HG03575 (cell line): ENCODE results near the gene EML1.
A peak's percentile ranks its signal among the peaks of the same experiment; 100 is the strongest.

Experiments used
- ATAC-seq: cut with Tn5 transposase; IDR thresholded peaks from one replicate; pipeline ENCODE4 v1.9.1; 2021; ENCODE audit not compliant: unreplicated experiment, insufficient number of reproducible peaks, low FRiP score; ENCODE audit errors: extremely low read depth

Gene EML1

GRCh38 chr14:99910337-99911309 is 117.4 kb downstream of the EML1 start:
- ATAC-seq, result no peak

GRCh38 chr14:99915305-99916090 is 122.3 kb downstream of the EML1 start:
- no peak for ATAC-seq

- ATAC-seq, result no peak
Measured at GRCh38 chr14:99916091-99916383, 122.8 kb downstream of the EML1 start.

GRCh38 chr14:99918781-99919180 is 125.6 kb downstream of the EML1 start:
- no peak for ATAC-seq

- ATAC-seq, result no peak
Measured at GRCh38 chr14:99921425-99921824, 128.2 kb downstream of the EML1 start.

GRCh38 chr14:99924379-99924778 is 131.2 kb downstream of the EML1 start:
- ATAC-seq, result no peak

GRCh38 chr14:99925471-99925870 is 132.3 kb downstream of the EML1 start:
- no peak for ATAC-seq

- ATAC-seq, result no peak
Measured at GRCh38 chr14:99928963-99929362, 135.8 kb downstream of the EML1 start.

- no peak for ATAC-seq
Measured at GRCh38 chr14:99929601-99930000, 136.4 kb downstream of the EML1 start.

- peak; percentile 85 for ATAC-seq
Measured at GRCh38 chr14:99930420-99931274, 137.4 kb downstream of the EML1 start.

- no peak for ATAC-seq
Measured at GRCh38 chr14:99931308-99931707, 138.1 kb downstream of the EML1 start.

GRCh38 chr14:99936056-99936455 is 142.8 kb downstream of the EML1 start:
- ATAC-seq, result no peak

- no peak for ATAC-seq
Measured at GRCh38 chr14:99936738-99937474, 143.7 kb downstream of the EML1 start.

GRCh38 chr14:99937475-99938244 is 144.4 kb downstream of the EML1 start:
- ATAC-seq, result no peak

- ATAC-seq, result no peak
Measured at GRCh38 chr14:99938376-99938775, 145.2 kb downstream of the EML1 start.

- ATAC-seq, result no peak
Measured at GRCh38 chr14:99938896-99939295, 145.7 kb downstream of the EML1 start.

GRCh38 chr14:99939421-99939820 is 146.2 kb downstream of the EML1 start:
- no peak for ATAC-seq

GRCh38 chr14:99940064-99940463 is 146.9 kb downstream of the EML1 start:
- no peak for ATAC-seq
